Measurements from ENCODE around the gene EEIG1. TPM values are rescaled to one million over a fixed set of nuclear protein-coding genes. Genes with fewer than 3 reads are reported as not detected.
A peak's percentile ranks its signal among the peaks of the same experiment; 100 is the strongest.

EEIG1 gene
- total RNA-seq, 1 donor from 2014 or later: 61.1 TPM

DNA sequence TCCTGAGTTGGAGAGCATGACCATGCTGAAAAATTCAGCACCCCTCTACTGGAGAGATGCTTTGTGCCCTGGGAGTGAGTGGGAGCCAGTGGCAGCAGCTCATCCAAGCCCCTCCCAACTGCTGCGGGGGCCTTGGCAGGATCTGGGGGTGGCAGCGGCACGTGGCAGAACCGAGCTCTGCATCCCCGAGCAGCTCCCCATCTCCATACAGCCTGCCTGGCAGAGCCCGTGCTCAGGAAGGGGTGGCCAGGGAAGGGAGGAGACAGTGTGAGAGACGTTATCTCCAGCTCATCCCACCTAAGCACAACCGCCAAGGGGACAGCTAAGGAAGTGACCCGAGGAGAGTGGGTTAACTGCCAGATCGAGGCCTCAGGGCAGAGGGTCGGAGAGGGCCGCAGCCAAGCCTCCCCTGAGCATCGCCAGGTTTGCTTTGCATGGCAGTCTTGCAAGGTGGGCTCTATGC is 25.9 kb downstream of the EEIG1 start:
- Mint-ChIP-seq H3K4me1 (ENCODE audit: unreplicated experiment) (peaks cover 25% of the 10 kb centered on the region), H3K27me3 (no peaks in the 10 kb centered on the region), H3K4me3 (no peak overlapping the region), H3K36me3 (peaks cover 7% of the 10 kb centered on the region), H3K27ac (peak overlapping the region; percentile 89), H3K9me3 (no peaks in the 10 kb centered on the region)
- TF ChIP-seq, protein P1, sequence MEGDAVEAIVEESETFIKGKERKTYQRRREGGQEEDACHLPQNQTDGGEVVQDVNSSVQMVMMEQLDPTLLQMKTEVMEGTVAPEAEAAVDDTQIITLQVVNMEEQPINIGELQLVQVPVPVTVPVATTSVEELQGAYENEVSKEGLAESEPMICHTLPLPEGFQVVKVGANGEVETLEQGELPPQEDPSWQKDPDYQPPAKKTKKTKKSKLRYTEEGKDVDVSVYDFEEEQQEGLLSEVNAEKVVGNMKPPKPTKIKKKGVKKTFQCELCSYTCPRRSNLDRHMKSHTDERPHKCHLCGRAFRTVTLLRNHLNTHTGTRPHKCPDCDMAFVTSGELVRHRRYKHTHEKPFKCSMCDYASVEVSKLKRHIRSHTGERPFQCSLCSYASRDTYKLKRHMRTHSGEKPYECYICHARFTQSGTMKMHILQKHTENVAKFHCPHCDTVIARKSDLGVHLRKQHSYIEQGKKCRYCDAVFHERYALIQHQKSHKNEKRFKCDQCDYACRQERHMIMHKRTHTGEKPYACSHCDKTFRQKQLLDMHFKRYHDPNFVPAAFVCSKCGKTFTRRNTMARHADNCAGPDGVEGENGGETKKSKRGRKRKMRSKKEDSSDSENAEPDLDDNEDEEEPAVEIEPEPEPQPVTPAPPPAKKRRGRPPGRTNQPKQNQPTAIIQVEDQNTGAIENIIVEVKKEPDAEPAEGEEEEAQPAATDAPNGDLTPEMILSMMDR (conservative IDR thresholded peaks at IDR 0.05): no peak
- DNase-seq (ENCODE audit: extremely low spot score, unreplicated experiment): no peak

DNA sequence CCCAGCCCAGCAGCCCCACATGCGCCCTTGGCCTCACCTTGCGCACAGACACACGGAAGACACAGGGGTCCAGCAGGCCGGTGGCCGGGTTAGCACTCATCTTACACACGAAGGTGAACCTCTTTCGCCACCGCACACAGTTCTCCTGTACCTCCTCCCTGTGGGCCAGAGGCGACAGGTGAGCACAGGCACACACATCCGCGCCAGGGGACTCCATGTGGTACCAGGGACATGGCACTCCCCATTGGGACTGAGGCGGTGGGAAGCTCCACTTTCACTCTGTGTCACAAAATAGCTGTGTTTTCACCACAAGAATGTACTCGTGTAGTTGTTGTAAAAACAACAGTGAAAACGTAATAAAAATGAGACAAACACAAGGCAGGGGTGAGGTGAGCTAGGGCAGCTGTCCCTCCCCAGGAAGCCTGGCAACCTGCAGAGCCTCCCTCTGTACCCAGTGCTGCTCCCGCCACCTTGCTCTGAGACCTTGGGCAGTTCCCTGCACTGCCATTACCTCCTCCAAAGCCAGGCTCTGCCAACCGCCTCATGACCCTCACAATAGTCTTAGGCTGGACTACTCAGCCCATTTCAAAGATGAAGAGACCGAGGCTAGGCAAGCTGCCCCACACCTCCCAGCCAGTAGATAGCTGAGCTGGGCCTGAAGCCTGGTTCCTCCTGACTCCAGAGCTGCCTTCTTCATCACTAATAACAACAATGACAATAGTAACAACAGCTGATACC is 26.9 kb downstream of the EEIG1 start:
- Mint-ChIP-seq H3K4me1 (ENCODE audit: unreplicated experiment) (peaks cover 21% of the 10 kb centered on the region), H3K27ac (no peak overlapping the region), H3K9me3 (no peaks in the 10 kb centered on the region), H3K36me3 (peaks cover 4% of the 10 kb centered on the region), H3K4me3 (no peak overlapping the region), H3K27me3 (no peaks in the 10 kb centered on the region)
- DNase-seq (ENCODE audit: extremely low spot score, unreplicated experiment): no peak
- TF ChIP-seq, protein P1 (conservative IDR thresholded peaks at IDR 0.05): no peak

DNA sequence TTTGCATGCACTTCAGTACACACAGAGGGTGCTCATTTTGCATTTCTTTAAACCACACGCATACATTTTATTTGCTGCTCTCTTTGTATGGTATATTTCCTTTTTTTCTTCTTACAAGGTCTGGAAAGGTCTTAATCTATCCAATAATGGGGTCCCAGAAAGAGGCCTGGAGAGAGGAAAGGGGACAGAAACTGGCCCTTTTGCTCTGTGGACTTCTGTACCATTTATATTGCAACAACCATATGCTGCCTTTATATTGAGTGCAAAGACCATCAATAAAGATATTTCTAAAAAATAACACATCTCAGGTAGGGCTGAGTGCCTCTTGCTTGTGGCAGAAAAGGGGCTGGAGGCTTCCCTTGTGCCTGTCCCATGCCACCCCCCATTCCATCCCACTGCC is 27.6 kb downstream of the EEIG1 start:
- DNase-seq (ENCODE audit: extremely low spot score, unreplicated experiment): no peak
- H3K4me1 Mint-ChIP-seq (ENCODE audit: unreplicated experiment): peaks cover 21% of the 10 kb centered on the region
- TF ChIP-seq, protein P1 (conservative IDR thresholded peaks at IDR 0.05): no peak
- H3K27me3 Mint-ChIP-seq: no peaks in the 10 kb centered on the region
- no peak overlapping the region for H3K27ac Mint-ChIP-seq
- peaks cover 4% of the 10 kb centered on the region for H3K36me3 Mint-ChIP-seq
- H3K4me3 Mint-ChIP-seq: no peak overlapping the region
- H3K9me3 Mint-ChIP-seq: no peaks in the 10 kb centered on the region

DNA sequence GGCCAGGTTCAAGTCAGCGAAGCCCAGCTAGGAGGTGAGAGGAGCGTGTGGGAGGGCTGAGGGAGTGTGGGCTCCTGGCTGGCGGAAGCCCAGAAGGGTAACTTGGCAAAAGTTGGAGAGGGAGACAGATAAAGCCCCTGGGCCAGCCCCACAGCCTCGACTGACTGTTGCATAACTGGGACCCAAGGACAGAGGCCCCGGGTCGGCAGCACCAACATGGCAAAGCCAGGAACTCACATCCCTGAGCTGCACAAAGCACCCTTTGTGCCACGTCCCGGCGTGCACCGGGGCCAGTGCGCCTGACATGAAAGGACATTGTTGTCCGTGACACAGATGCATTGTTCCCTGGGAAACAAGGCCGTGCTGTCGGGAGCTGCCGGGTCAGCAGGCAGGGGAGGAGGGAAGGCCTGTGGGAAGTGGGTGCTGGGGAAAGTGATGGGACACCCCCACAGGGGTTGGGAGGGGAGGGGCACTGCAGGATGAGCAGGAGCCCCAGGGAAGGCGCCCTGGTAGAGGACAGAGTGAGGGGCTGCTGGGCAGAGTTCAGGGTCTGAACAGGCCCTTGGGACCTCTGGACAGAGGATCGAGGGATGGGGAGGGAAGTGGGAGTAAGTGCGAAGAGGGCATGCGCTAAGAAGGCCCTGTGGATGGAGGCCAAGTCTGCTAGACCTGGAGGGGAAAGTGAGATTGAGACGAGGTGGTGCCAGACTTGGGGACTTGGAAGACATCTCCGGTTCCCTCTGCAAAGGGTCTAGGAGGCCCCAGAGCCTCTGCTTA is 30.1 kb downstream of the EEIG1 start:
- H3K4me3 Mint-ChIP-seq: no peak overlapping the region
- no peaks in the 10 kb centered on the region for H3K9me3 Mint-ChIP-seq
- H3K4me1 Mint-ChIP-seq (ENCODE audit: unreplicated experiment): peaks cover 29% of the 10 kb centered on the region
- no peaks in the 10 kb centered on the region for H3K27me3 Mint-ChIP-seq
- TF ChIP-seq, protein P1 (conservative IDR thresholded peaks at IDR 0.05): no peak
- no peak for DNase-seq (ENCODE audit: extremely low spot score, unreplicated experiment)
- peaks cover 3% of the 10 kb centered on the region for H3K36me3 Mint-ChIP-seq
- H3K27ac Mint-ChIP-seq: peak overlapping the region; percentile 48

DNA sequence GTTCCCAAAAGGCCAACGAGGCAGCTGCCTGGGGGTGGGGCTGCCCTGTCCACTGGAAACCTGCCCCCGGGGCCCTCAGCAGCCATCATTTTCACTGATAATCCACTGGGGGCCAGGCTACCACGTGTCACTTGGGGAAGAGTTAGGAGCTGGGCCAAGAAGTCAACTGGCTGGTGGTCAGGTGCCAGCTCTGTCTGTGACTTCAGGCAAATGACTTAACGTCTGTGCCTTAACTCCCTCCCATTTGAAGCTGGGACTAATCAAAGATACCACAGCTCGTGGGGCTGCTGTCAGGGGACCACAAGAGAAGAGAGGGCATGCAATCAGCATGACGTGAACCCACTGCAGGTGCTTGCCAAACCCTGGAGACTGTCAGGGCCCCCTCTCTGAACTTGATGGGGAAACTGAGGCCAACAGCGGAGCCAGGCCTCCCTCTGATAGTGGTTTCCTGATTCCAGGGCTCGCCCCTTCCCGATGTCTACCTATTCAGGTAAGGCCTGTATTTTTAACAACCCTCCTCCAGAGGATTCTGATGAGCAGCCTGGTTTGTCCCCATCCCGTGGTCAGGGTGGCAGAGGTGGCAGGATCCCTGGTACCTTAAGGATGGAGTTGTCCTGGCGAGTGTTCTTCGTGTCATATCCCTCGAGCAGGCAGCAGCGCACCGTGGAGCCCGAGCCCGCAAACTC is 30.8 kb downstream of the EEIG1 start:
- H3K27ac Mint-ChIP-seq: peak overlapping the region; percentile 48
- peaks cover 23% of the 10 kb centered on the region for H3K4me1 Mint-ChIP-seq (ENCODE audit: unreplicated experiment)
- no peak overlapping the region for H3K4me3 Mint-ChIP-seq
- H3K27me3 Mint-ChIP-seq: no peaks in the 10 kb centered on the region
- no peak for DNase-seq (ENCODE audit: extremely low spot score, unreplicated experiment)
- H3K9me3 Mint-ChIP-seq: no peaks in the 10 kb centered on the region
- TF ChIP-seq, protein P1 (conservative IDR thresholded peaks at IDR 0.05): no peak
- peaks cover 3% of the 10 kb centered on the region for H3K36me3 Mint-ChIP-seq

Data from type B pancreatic cell (in vitro differentiated cells).